Osteoblast (primary cell): ENCODE results near the gene HTRA3. TPM values are rescaled to one million over a fixed set of nuclear protein-coding genes. Genes with fewer than 3 reads are reported as not detected.

Experiments
- DNase-seq: peaks from one replicate; pipeline ENCODE4 v3.0.0; 2011; ENCODE audit warnings: low spot score, mixed read lengths; ENCODE audit not compliant: insufficient read length; ENCODE audit errors: missing footprints
- H2AFZ ChIP-seq: 2 replicates; pipeline ENCODE4 v1.6.0; 2011; ENCODE audit warnings: mild to moderate bottlenecking, low read length
- H3K27ac ChIP-seq: 2 replicates; pipeline ENCODE4 v1.5.1; 2011; ENCODE audit warnings: mild to moderate bottlenecking, low read depth, low read length, moderate library complexity
- H3K27me3 ChIP-seq: 2 replicates; pipeline ENCODE4 v1.6.0; 2012; ENCODE audit warnings: mild to moderate bottlenecking, control low read depth, inconsistent platforms, low read length, moderate library complexity; ENCODE audit not compliant: insufficient read depth
- H3K36me3 ChIP-seq: 2 replicates; pipeline ENCODE4 v1.5.1; 2011; ENCODE audit warnings: mild to moderate bottlenecking, low read length, control low read depth, moderate library complexity; ENCODE audit not compliant: insufficient read depth
- H3K4me1 ChIP-seq: 2 replicates; pipeline ENCODE4 v1.5.1; 2011; ENCODE audit warnings: mild to moderate bottlenecking, low read length, control low read depth, moderate library complexity; ENCODE audit not compliant: insufficient read depth
- H3K4me2 ChIP-seq: 2 replicates; pipeline ENCODE4 v1.6.0; 2011; ENCODE audit warnings: mild to moderate bottlenecking, low read length; ENCODE audit not compliant: insufficient read depth
- H3K4me3 ChIP-seq: fragments of 200-600 bp; sonication (generic); 3 replicates; pipeline ENCODE4 v1.5.1; 2012; ENCODE audit warnings: mild to moderate bottlenecking, low read length, inconsistent platforms; ENCODE audit not compliant: insufficient read depth
- H3K79me2 ChIP-seq: 2 replicates; pipeline ENCODE4 v1.6.0; 2012; ENCODE audit warnings: mild to moderate bottlenecking, low read length, control low read depth, inconsistent platforms; ENCODE audit not compliant: insufficient read depth
- H3K9me3 ChIP-seq: 2 replicates; pipeline ENCODE4 v1.5.1; 2011; ENCODE audit warnings: low read depth, low read length, control low read depth
- H4K20me1 ChIP-seq: 2 replicates; pipeline ENCODE4 v1.6.0; 2012; ENCODE audit warnings: mild to moderate bottlenecking, low read length, control low read depth; ENCODE audit not compliant: insufficient read depth
- total RNA-seq: library from RNA; depleted of rRNA; stranded (reverse); fragments of >200 nt; gene quantifications from 2 replicates; pipeline ENCODE4 v1.2.3, GENCODE V29; 2012
- TF ChIP-seq, protein P1 (sequence below): IDR thresholded peaks from 2 replicates; pipeline ENCODE4 v1.5.1; 2011; ENCODE audit warnings: mild to moderate bottlenecking, low read depth, low read length, moderate library complexity; ENCODE audit errors: extremely low read depth

Gene HTRA3
- total RNA-seq, 1 donor: 4.0 TPM

DNA sequence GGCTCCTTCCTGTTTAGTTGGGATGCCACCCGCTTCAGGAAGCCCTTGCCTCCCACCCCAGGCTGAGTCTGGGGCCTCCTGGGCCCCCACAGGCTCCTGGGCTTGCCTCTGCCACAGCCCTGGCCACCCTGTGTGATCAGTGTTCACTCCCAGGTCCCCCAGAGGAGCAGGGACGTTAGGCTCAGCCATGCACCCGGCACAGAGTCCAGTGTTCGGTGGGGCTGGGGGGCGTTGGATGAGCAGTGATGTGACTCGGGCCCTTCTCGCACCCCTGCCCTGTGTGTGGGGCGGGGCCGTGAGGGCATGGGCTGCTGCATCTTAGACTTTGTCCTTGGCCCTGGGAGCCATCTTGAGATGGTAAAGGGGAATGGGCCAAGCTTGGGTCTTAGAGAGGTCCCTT, 29.9 kb upstream of the HTRA3 start:
- Histone ChIP-seq H3K27me3 (no peaks in the 10 kb centered on the region), H3K36me3 (peaks cover under 1% of the 10 kb centered on the region), H3K4me1 (peaks cover 4% of the 10 kb centered on the region), H2AFZ (no peak overlapping the region), H3K4me3 (no peak overlapping the region), H3K4me2 (no peak overlapping the region), H3K9me3 (no peaks in the 10 kb centered on the region), H3K27ac (no peak overlapping the region), H4K20me1 (no peaks in the 10 kb centered on the region), H3K79me2 (no peaks in the 10 kb centered on the region)
- peak; percentile 76 for DNase-seq
- TF ChIP-seq, protein P1, sequence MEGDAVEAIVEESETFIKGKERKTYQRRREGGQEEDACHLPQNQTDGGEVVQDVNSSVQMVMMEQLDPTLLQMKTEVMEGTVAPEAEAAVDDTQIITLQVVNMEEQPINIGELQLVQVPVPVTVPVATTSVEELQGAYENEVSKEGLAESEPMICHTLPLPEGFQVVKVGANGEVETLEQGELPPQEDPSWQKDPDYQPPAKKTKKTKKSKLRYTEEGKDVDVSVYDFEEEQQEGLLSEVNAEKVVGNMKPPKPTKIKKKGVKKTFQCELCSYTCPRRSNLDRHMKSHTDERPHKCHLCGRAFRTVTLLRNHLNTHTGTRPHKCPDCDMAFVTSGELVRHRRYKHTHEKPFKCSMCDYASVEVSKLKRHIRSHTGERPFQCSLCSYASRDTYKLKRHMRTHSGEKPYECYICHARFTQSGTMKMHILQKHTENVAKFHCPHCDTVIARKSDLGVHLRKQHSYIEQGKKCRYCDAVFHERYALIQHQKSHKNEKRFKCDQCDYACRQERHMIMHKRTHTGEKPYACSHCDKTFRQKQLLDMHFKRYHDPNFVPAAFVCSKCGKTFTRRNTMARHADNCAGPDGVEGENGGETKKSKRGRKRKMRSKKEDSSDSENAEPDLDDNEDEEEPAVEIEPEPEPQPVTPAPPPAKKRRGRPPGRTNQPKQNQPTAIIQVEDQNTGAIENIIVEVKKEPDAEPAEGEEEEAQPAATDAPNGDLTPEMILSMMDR: no peak

DNA sequence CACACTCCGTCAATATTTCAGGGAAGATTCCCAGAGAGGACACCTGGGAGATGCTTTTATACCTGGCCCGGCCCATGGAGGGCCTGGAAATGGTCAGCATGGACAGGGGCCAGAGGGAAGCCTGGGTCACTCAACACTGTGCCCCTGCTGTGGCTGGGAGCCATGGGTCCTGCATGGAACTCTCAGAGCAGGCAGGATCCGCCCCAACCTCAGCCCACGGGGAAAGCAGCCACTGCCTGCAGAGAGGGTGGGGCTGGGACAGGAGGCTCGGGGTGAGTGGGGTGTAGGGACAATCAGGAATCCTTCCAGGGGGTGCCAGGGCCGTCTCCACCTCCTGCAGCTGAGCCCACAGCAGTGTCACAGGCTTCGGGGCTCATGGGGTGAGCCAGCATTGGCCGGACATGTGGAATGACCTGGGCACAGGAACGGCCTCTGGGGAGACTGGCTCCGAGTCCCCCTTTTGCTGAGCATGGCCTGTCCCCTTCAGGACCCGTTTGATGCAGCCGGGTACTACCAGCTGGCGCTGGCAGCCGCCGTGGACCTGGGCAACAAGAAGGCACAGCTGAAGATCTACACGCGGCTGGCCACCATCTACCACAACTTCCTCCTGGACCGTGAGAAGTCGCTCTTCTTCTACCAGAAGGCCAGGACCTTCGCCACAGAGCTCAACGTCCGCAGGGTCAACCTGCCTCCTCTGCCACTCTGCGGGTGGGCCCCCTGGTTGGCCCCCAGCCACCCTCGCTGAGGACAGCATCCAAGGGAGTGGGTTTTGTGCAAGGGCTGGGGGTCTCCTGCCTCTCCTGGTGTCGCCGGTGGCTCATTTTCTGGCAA, 29.1 kb upstream of the HTRA3 start:
- DNase-seq: peak; percentile 73
- H3K4me3 ChIP-seq: no peak overlapping the region
- H3K79me2 ChIP-seq: no peaks in the 10 kb centered on the region
- no peak overlapping the region for H2AFZ ChIP-seq
- no peaks in the 10 kb centered on the region for H3K36me3 ChIP-seq
- TF ChIP-seq, protein P1: no peak
- H3K9me3 ChIP-seq: no peaks in the 10 kb centered on the region
- H4K20me1 ChIP-seq: no peaks in the 10 kb centered on the region
- peaks cover 4% of the 10 kb centered on the region for H3K4me1 ChIP-seq
- H3K27me3 ChIP-seq: no peaks in the 10 kb centered on the region
- no peak overlapping the region for H3K27ac ChIP-seq
- H3K4me2 ChIP-seq: no peak overlapping the region

DNA sequence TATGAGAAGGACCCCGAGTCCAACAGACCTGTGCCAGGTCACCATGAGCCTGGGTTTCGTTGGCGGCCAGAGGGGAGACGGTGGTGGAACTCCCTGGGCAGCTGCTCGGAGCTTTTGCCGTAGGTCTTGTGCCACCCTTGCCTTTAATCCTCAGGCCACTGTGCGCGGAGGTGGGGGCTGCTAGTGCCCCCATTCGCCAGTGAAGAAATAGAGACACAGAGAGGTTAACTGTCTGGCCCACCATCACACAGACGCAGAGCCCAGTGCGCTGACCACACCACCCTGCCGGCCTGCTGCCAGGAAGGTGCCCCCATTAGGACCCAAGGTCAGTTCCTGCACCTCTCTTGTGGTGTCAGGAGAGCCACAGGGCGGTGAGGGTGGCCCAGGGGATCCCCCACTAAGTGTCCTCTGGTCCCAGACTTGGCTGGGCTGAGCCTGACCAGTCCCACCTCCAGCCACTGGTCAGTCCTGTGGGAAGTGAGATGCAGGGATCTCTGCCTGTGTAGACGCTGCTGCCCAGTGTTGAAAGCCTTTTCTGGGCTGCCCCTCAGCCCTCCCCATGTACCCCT, 28.3 kb upstream of the HTRA3 start:
- Histone ChIP-seq H3K27me3 (no peaks in the 10 kb centered on the region), H3K4me3 (no peak overlapping the region)

More for the DNA sequence above, 28.3 kb upstream of the HTRA3 start:
- H3K4me1 ChIP-seq: peaks cover 4% of the 10 kb centered on the region
- H3K4me2 ChIP-seq: no peak overlapping the region
- DNase-seq: peak; percentile 86
- TF ChIP-seq, protein P1: no peak
- no peaks in the 10 kb centered on the region for H4K20me1 ChIP-seq
- no peaks in the 10 kb centered on the region for H3K9me3 ChIP-seq
- no peaks in the 10 kb centered on the region for H3K36me3 ChIP-seq
- no peak overlapping the region for H2AFZ ChIP-seq
- H3K79me2 ChIP-seq: no peaks in the 10 kb centered on the region
- no peak overlapping the region for H3K27ac ChIP-seq
